Spleen (tissue), 7 donors: Measurements from ENCODE around the gene ABCA4.

Source experiments
- CTCF ChIP-seq, 11 experiments: fragments of 200-600 bp in 7 of 11; fragments of 450-650 bp in 4 of 11; sonication (generic) in 4 of 11; IDR thresholded peaks in 8 of 11; conservative IDR thresholded peaks in 3 of 11; 1 replicate in 7 of 11; 2 replicates in 4 of 11; pipeline versions ENCODE4 v1.4.0 to v1.8.0; 2016 to 2021; ENCODE audit warnings: antibody characterized with exemption in 11 of 11, inconsistent platforms in 4 of 11, mild to moderate bottlenecking in 1 of 11
- POLR2A ChIP-seq, 3 donors: fragments of 450-650 bp; IDR thresholded peaks; one replicate each; pipeline ENCODE4 v1.5.1; 2017; ENCODE audit warnings: antibody characterized with exemption in 3 of 3, mild to moderate bottlenecking in 1 of 3
- POLR2AphosphoS5 ChIP-seq, 3 donors: sonication (generic); formaldehyde crosslinking; IDR thresholded peaks; one replicate each; pipeline ENCODE4 v1.5.1; 2017; ENCODE audit warnings: antibody characterized with exemption in 3 of 3
- donor health status: DM: no; HTN: no; CAD: no; lungs with moderate emphysema.
- donor health status: DM: no; HTN: no; CAD: no.
- donor health status: DM: no; HTN: no; CAD: no.

DNA sequence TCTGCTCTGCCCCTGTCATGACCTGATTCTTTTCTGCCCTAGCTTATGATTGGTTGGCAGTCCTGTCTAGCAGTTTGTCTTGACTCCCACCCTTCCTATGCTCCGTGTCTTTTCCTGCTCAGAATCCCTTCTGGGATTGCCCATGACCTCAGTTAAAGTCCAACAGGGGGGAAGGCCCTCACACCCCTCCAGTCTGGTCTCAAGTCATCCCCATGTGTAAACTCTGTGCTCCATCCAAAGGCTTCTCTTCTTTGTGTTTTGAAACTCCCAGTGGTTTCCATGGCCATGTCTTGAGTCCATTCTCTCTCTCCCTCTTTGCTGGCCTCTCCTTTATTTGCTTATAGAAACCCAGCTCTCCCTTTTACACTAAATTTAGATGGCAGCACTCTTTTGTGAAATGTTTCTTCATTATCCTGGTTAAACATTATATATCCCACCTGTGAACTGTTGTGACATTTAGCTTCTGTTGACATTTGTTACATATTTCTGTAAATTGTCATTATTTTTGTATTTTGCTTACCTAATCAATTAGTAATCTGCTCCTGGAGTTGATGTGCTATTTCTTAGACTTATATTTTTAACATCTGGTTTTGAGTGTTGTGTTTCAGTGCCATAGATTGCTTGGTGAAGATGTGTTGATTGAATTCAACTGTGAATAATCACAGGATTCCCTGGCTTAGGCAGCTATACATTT, 162.8 kb downstream of the ABCA4 start:
- TF ChIP-seq POLR2A (IDR thresholded peaks at IDR 0.05) (no peak), CTCF (IDR thresholded peaks at IDR 0.05 in 8 of 11, conservative IDR thresholded peaks at IDR 0.05 in 3 of 11) (no peak), POLR2AphosphoS5 (IDR thresholded peaks at IDR 0.05) (no peak)
